Inflammatory macrophage treated with lipopolysaccharide for 4 hours (primary cell): Measurements from ENCODE around the gene MAPK8IP3.

Experiments
- DNase-seq: peaks from one replicate; pipeline ENCODE4 v3.0.0-alpha.2; 2020

MAPK8IP3 gene

DNA sequence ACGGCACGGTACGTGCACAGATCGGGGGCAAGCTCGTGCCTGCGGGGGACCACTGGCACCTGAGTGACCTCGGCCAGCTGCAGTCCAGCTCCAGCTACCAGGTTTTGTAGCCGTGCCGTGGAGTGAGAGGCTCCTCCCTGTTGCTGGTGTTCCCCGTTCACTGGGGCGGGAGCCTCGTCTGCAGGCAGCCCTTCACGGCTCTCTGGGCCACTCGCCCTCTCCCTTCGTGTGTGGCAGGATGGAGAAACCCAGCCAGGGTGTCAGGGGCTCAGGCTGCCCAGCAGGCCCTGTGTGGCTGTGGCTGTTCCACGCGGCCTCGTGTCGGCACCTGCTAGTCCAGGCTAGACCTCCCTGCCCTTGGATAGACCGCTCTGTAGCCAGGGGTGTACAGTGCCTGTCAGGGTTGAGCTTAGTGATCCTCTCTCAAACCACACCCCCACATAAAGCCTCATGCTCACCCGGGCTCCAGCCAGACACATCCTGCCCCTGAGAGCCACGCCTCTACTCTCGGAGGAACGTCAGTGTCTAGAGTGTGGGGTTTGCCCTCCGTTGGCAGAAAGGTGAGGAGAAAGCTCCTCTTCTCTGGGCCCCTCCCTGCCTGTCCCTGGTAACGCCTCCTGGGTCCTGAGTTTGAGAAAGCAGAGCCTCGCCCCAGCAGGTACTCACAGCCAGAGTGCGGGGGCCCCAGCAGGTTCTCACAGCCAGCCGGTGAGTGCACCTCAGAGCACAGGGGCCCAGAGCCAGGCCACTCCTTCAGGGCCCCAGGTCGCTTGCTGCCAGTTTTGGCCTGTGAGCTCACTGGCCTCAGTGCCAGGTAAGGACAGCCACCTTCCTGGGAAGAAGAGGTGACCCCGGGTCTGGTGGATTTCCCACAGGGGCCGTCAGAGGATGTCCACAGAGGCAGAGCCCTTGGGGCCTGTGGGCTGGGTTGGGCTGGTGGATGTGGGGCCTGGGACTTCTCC, 37.7 kb downstream of the MAPK8IP3 start:
- no peak for DNase-seq

DNA sequence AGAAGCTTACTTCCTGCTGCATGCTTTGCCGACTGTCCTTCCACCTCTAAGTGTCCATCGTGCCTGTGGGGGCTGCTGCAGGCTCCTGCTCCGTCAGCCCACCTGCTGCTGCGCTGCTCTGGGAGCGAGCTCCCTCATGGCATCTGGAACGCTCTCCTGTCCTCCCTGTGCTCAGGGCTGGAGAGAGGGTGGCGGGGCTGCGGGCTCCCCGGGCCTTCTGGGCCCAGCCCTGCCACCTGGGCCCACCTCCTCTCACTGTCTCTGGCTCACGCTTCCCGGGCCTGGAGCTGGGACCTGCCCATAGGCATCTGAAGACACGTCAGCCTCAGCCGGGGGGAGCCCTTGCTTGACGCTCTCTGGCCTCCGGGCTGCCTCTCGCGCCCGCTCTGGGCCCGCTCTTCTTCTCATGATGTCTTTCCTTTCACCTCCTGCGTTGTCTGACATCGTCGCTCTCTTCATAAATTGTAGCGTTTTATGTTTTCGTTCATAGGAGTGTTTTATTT, 38.4 kb downstream of the MAPK8IP3 start:
- no peak for DNase-seq

GRCh38 chr16:1745181-1745899, 39.3 kb downstream of the MAPK8IP3 start:
- DNase-seq, result no peak

GRCh38 chr16:1745900-1746692, 40.1 kb downstream of the MAPK8IP3 start:
- DNase-seq, result no peak

DNA sequence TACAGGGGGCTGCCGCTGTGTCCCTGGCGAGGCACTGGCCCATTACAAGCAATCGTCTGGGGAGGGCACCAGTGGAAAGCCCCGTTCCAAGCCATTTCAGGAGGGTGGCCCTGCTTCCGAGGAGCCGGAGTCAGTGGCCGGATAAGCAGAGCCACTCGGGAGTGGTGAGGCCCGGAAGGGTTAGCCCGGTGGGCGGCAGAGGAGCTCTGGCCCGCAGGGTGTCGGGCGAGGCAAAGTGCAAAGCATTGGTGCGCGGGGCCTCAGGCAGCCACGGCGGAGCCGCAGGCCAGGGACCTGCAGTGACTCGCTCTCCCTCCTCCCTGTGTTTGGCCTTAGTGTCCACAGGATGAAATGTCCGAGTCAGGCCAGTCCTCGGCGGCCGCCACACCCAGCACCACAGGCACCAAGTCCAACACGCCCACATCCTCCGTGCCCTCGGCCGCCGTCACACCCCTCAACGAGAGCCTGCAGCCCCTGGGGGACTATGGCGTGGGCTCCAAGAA, 40.7 kb downstream of the MAPK8IP3 start:
- DNase-seq, result no peak

DNA sequence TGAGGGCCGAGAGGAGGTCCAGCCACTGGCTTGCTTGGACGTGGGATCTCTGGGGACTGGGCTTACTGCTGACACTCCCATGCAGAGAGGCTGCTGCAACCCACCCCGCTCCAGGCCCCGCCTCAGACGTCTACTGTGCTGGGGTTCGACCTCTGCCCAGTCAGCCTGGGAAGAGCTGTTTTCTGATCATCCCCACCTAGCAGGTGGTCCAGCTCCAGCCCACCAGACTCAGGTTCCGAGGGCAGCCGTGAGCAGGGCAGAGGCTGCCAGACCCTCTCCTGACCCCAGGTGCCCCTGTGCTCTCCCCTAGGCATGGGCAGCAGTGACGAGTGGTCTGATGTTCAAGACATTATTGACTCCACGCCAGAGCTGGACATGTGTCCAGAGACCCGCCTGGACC, 41.9 kb downstream of the MAPK8IP3 start:
- no peak for DNase-seq

GRCh38 chr16:1749152-1750117, 43.4 kb downstream of the MAPK8IP3 start:
- DNase-seq, result no peak

DNA sequence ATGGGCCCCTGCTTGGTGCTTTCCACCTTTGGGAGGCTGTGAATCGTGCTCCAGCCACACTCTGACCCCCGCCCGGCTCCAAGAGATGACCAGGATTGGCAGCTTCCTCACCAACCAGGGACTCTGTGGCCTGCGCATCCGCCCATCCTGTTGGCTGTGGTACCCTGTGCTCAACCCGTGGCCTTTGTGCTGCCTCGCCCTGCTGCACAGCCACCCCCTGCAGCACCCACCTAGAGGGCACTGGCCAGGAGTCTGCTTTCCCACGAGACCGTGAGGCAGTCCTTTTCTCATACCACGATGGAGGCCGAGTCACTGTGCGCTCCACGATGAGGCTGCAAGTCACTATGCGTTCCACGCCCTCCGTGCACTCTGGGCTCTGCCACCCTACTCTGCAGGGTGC, 46.0 kb downstream of the MAPK8IP3 start:
- DNase-seq, result no peak

DNA sequence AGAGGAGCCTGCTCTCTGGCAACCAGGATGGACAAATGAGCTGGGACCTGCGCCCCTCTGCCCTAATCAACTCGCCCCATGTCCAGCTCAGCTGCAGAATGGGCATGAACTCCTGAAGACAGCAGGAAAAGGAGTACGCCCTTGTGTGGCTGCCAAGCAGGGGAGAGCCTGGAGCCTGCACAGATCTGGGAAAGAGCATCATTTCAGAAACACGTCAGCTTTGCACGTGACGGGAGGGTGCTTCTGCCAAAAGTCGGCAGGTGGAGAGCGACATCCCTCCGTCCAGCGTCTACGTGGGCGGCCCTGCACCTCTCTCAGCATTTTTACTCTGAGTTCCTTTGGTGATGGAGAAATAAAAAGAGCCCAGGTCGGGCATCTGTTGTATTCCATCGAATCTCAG, 46.9 kb downstream of the MAPK8IP3 start:
- no peak for DNase-seq

DNA sequence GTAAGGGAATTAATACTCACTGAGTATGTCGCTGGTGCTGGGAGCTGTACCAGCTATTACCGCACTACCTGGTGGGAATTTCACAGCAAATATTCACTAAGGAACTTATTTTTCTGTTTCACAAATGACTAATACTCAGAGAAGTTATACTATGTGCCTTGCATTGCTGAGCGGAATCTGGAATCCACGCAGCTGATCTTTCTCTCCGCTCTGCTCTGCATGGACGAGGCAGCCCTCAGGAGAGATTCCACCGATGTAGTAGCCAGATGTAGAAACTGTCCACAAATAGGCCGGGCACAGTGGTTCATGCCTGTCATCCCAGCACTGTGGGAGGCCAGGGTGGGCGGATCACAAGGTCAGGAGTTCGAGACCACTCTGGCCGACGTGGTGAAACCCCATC, 48.2 kb downstream of the MAPK8IP3 start:
- DNase-seq, result no peak

DNA sequence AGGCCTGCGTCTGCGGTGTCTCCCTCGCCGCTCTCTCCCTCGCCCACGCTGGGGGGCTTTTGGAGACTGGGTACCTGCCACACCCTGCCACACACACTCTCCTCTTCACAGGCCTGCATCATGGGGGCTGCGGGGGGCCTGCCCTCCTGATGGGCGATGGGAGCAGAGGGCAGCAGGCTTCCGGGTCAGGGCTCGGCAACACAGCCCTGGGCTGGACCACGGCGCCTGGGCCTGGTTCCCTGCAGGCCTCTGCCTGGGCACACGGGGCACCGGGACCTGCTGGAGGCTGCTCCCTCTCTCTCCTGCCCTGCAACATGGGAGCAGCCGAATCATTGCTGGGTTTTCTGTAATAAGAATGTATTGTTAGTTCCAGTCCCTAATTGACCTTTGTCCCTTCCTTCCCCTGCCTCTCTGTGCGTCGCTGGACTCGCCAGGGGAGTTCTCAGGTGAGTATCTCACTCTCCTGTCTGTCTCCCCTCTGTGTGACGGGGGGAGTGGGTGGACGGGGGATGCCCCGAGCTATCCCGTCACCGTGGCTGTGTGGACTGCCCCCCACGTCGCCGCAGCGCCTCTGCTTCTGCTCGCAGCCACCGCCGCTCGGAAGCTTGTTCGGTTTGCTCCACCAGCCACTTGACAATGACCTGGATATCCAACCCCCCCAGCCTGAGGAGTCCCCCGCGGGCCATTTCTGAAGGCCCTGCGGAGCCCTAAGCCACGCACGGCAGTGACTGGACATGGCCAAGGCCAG, 51.9 kb downstream of the MAPK8IP3 start:
- DNase-seq, result no peak

- DNase-seq, result no peak
These were observed 52.9 kb downstream of the MAPK8IP3 start for GRCh38 chr16:1758923-1759322.

DNA sequence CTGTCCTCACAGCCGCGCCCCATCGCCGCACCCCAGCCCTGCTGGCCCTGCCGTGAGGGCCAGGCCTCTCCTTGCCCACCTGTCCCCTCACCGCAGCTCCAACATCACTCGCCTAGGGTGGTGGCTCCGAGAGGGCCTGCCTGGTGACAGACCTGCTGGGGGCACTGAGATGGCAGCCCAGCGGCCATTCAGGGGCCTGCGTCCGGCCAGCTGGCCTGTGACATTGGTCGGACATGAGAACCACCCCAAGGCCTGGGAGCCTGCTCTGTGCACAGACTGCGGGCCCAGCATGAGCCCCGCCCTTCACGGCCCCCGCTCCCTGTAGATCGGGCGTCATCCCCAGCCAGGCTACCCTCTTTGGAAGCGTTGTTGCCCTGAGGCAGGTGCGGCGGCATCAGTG, 53.5 kb downstream of the MAPK8IP3 start:
- DNase-seq, result no peak

GRCh38 chr16:1760911-1761310, 54.9 kb downstream of the MAPK8IP3 start:
- no peak for DNase-seq

- no peak for DNase-seq
These were observed 55.8 kb downstream of the MAPK8IP3 start for GRCh38 chr16:1761751-1762150.

DNA sequence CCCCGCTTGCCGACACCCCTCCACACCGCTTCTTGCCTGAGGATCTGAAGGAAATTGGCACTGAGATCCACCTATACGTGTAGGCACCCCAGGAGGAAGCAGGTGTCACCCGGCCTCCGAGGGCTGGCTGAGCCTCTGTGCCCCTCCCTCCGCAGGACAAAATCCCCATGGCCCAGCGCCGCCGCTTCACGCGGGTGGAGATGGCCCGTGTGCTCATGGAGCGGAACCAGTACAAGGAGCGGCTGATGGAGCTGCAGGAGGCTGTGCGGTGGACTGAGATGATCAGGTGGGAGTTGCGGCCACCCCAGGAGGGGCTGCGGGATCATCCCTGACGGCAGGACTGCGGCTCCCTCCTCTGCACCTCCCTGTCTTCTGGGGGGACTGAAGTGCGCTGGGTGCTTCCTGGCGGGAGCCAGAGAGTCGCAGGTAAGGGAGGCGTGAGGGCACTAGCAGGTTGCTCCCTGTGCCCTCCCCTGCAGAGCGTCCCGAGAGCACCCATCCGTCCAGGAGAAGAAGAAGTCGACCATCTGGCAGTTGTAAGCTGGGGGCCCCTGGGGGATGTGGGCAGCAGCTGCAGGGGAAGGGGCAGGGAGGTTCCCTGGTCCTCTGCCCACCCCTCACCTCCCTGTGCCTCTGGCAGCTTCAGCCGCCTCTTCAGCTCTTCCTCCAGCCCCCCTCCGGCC, 56.3 kb downstream of the MAPK8IP3 start:
- no peak for DNase-seq

GRCh38 chr16:1762879-1763520, 57.0 kb downstream of the MAPK8IP3 start:
- DNase-seq, result no peak

GRCh38 chr16:1763521-1764511, 57.8 kb downstream of the MAPK8IP3 start:
- no peak for DNase-seq
